ENCODE results near the gene ODF2.
"Not testable (repeated sequence)": the region's sequence is repeated elsewhere in the genome, so short reads cannot be mapped to it uniquely, and the experiment has no call there.

ODF2 gene

DNA sequence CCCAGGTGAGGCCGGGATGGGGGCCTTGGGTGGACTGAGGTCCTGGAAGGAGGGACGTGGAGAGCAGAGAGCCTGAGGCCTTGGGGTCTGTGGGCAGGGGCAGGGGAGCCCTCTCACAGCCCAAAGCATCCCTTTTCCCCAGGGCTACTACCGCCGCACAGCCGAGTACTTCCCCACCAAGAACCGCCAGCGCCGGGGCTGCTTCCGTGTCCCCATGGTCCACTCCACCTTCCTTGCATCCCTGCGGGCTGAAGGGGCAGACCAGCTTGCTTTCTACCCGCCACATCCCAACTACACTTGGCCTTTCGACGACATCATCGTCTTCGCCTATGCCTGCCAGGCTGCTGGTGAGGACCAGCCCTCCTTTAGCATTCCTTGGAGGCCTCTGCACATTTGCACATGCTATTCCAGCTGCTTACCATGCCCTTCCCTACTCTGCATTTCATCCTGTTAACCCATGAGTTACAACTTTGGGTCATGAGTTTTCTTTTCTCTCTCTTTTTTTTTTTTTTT is 31.5 kb upstream of the ODF2 start:
- DNase-seq: no peak

GRCh38 chr9:128428644-128429512 is 26.9 kb upstream of the ODF2 start:
- no peak for DNase-seq

DNA sequence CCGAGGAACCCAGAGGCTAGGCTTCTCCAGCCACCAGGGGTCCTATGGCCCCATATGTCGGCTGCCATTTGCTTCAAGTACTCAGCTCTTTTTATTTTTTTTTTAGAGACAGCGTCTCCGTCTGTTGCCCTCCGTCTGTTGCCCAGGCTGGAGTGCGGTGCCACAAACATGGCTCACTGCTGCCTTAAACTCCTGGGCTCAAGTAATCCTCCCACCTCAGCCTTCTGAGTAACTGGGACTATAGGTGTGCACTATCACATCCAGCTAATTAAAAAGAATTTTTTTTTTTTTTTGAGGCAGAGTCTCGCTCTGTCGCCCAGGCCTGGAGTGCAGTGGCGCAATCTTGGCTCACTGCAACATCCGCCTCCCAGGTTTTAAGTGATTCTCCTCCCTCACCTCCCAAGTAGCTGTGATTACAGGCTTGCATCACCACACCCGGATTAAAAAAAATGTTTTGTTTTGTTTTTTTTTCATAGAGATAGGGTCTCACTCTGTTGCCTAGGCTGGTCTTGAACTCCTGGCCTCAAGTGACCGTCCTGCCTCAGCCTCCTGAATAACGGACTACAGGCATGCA is 26.2 kb upstream of the ODF2 start:
- no peak for DNase-seq

DNA sequence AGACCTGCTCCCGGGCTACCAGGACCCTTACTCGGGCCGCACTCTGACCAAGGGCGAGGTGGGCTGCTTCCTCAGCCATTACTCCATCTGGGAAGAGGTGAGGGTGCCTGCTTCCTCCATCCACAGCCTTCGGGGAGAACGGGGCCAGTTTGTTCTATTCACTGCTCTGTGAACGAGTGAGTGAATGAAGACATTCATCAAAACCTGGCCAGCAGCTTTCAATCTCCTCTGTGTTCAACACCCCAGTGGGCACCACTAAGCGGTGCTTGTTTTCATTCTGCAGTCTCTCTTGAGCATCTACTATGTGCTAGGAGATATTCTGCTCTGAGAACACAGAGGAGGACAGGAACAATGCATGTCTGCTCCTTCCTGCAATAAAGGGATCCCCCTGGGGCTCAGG is 24.6 kb upstream of the ODF2 start:
- no peak for DNase-seq

GRCh38 chr9:128434340-128434739 is 21.5 kb upstream of the ODF2 start:
- no peak for DNase-seq

- DNase-seq: no peak
These were observed 20.2 kb upstream of the ODF2 start for GRCh38 chr9:128435611-128436010.

GRCh38 chr9:128438343-128439109 is 17.3 kb upstream of the ODF2 start:
- peak; percentile 72 for DNase-seq

GRCh38 chr9:128439273-128439672 is 16.5 kb upstream of the ODF2 start:
- DNase-seq: no peak

GRCh38 chr9:128442150-128442549 is 13.7 kb upstream of the ODF2 start:
- no peak for DNase-seq

DNA sequence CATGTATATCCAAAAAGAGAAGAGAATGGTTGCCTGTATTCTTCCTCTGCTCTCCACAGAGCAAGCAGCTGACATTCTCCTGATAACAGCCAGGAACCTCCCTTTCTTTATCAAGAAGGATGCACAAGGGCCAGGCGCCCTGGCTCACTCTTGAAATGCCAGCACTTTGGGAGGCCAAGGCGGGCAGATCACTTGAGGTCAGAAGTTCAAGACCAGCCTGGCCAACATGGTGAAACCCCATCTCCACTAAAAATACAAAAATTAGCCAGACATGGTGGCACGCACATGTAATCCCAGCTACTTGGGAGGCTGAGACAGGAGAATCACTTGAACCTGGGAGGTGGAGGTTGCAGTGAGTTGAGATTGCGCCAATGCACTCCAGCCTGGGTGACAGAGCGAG is 9.3 kb upstream of the ODF2 start:
- DNase-seq: not testable (repeated sequence)

GRCh38 chr9:128448746-128449145 is 7.1 kb upstream of the ODF2 start:
- DNase-seq: no peak

DNA sequence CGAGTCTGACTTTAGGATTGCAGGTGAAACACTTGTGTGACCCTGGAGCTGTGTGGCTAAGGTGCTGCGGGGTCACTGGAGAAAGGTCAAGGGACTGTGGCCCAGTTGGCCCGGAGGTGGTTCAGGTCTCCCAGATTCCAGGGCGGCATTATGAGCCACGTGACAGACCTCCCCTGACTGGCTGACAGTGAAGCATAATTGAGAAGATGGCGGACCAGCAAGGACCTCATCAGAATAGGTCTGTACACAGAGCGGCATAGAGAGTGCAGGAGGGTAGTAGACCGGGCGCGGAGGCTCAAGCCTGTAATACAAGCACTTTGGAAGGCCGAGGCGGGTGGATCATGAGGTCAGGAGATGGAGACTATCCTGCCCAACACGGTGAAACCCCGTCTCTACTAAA is 815 bp upstream of the ODF2 start:
- no peak for DNase-seq

- peak; percentile 71 for DNase-seq
These were observed 831 bp downstream of the ODF2 start for GRCh38 chr9:128456613-128457061.

GRCh38 chr9:128457207-128457606 is 1.4 kb downstream of the ODF2 start:
- DNase-seq: no peak

DNA sequence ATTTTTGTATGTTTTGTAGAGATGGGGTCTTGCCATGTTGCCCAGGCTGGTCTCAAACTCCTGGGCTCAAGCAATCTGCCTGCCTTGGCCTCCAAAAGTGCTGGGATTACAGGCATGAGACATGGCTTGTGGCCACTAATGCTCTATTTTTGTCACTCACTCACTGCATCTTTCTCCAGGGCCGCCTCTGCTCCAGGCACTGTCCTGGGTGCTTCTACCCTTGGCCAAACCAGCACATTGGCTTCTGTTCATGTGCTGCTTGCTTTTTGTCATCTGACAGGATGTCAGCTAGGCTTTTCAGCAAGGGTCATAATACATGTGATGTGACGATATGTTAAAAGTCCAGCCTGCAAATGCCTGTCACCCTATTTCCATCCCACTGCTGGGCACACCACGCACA is 3.2 kb downstream of the ODF2 start:
- DNase-seq: no peak

- no peak for DNase-seq
These were observed 13.3 kb downstream of the ODF2 start for GRCh38 chr9:128469070-128469469.

DNA sequence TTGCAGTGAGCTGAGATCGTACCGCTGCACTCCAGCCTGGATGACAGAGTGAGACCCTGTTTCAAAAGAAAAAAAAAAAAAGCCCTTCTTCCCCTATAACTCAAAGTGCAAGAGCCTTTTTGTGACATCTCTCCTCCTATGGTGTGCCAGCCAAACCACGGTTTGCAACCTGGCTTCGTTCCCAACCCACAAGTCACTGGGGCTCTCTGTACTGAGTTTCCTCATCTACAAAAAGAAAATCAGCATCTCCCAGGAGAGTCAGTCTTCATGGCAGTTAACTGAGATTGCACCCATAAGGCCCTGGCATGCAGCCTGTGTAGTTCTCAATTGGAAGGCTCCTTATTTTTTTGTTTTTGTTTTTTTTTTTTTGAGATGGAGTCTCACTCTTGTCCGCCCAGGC is 14.8 kb downstream of the ODF2 start:
- no peak for DNase-seq

DNA sequence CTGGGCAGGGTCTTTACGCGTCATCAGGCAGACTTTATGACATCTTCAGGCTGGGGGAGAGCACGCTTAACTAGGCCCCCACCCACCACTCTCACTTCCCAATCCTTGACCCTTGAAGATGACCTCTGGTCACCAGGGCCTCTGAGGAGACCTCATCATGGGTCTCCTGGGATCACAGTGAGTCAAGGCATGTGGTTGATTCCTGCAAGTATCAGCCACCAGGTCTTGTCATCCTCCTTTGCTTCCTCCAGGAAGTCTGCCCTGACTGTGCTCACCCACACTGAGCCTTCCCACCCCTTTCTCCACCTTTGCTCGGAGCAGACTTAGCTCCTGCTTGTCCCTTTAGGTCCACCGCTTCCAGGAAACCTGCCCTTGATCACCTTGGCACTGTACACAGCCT is 17.3 kb downstream of the ODF2 start:
- no peak for DNase-seq

- DNase-seq: no peak
These were observed 20.1 kb downstream of the ODF2 start for GRCh38 chr9:128475867-128476266.

DNA sequence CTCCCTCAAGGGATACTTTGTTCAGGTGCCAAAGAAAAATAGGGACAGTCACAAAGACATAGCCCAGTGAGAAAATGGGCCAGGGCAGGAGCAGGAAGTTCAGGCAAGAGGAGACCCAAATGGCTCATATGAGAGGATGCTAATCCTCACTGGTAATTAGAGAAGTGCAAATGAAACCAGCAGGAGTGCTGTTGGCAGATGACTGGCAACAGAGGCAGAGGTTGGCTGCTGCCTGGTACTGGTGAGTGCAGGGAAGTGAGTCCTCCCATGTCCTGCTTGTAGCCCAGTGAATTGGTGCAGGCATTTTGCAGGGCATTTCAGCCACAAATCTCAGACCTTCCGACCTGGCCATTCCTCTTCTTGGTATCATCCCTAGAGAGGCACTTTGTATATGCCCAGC is 23.5 kb downstream of the ODF2 start:
- no peak for DNase-seq

DNA sequence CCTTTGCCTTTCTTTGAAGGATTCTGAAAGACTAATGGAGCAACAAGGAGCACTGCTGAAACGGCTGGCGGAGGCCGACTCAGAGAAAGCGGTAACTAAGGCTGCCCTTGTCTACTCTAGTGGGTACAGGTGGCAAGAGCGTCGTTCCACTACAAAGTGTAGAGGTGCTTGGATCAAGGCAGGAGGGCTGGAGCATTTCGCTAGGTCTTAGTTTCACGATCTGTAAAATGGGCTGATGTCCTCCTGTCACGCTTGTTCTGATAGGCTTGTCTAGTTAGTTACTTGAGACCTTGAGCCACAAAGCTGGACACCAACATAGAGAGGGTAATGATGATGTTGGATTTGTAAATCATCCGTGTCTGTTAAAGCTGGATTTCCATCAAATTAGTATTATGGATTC is 25.8 kb downstream of the ODF2 start:
- DNase-seq: no peak

DNA sequence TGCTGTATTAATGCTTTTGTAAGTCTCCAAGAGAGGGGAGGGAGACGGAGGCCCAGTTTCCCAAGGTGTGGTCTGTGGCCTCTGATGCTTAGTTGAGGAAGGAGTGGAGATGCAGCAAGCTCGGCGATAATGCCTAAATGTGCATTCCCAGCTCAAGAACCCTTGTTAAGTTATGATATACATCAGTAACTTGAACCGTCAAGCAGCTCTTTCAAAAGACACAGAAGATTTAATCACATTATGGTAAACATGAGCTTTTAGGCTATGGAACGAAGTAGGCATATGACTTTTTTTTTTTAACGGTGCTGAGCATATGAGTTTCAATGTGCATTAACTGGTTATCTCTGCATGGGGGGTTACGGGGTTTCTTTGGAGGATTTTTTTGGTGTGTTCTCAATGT is 26.4 kb downstream of the ODF2 start:
- DNase-seq: no peak

- DNase-seq: no peak
These were observed 29.0 kb downstream of the ODF2 start for GRCh38 chr9:128484686-128485413.
